K562 (cell line): ENCODE results near the gene USP19. TPM values are rescaled to one million over a fixed set of nuclear protein-coding genes. Genes with fewer than 3 reads are reported as not detected.

Experiments
- CREB1 ChIP-seq, 2 experiments: sonication (generic) in 1 of 2; formaldehyde crosslinking in 1 of 2; IDR thresholded peaks; 2 replicates each; pipeline versions ENCODE4 v1.6.1 to v1.8.0; 2012 to 2022; ENCODE audit warnings: inconsistent platforms in 1 of 2, mild to moderate bottlenecking in 1 of 2, missing genetic modification reagents in 1 of 2, moderate library complexity in 1 of 2
- CTCF ChIP-seq, 3 experiments: IDR thresholded peaks in 2 of 3; conservative IDR thresholded peaks in 1 of 3; 2 replicates each; pipeline ENCODE4 v1.5.1; 2011 to 2012; ENCODE audit warnings: low read length in 3 of 3, mild to moderate bottlenecking in 3 of 3, control low read depth in 2 of 3, improper control_type of control experiment in 1 of 3, inconsistent platforms in 1 of 3, low read depth in 1 of 3, mixed read lengths in 1 of 3, moderate library complexity in 1 of 3; ENCODE audit not compliant: insufficient read depth in 2 of 3
- ESRRA ChIP-seq: fragments of 450-650 bp; IDR thresholded peaks from 2 replicates; pipeline ENCODE4 v1.6.1; 2014; ENCODE audit warnings: low read depth, mild to moderate bottlenecking, moderate library complexity, borderline replicate concordance
- GATAD2A ChIP-seq: fragments of 450-650 bp; IDR thresholded peaks from 2 replicates; pipeline ENCODE4 v1.6.1; 2017
- KDM2B ChIP-seq: fragments of 250-450 bp; sonication (Bioruptor Pico); IDR thresholded peaks from 2 replicates; pipeline ENCODE4 v1.8.0; 2021; ENCODE audit warnings: mild to moderate bottlenecking, moderate library complexity
- L3MBTL2 ChIP-seq: fragments of 450-650 bp; IDR thresholded peaks from 2 replicates; pipeline ENCODE4 v1.6.1; 2016; ENCODE audit warnings: mild to moderate bottlenecking, moderate library complexity
- SMARCA5 ChIP-seq: fragments of 450-650 bp; IDR thresholded peaks from 2 replicates; pipeline ENCODE4 v1.6.1; 2016
- SMARCC2 ChIP-seq: fragments of 450-650 bp; IDR thresholded peaks from 2 replicates; pipeline ENCODE4 v1.6.1; 2017; ENCODE audit warnings: antibody characterized with exemption, moderate library complexity, mild to moderate bottlenecking, low read depth
- TEAD1 ChIP-seq, 2 experiments: fragments of 450-650 bp in 1 of 2; sonication (generic) in 1 of 2; formaldehyde crosslinking; IDR thresholded peaks; 2 replicates each; pipeline versions ENCODE4 v1.4.0 to v1.8.0; 2020 to 2022; ENCODE audit warnings: mild to moderate bottlenecking in 2 of 2, missing genetic modification reagents in 1 of 2
- YY1 ChIP-seq, 3 experiments: IDR thresholded peaks; 2 replicates each; pipeline ENCODE4 v1.6.1; 2011; ENCODE audit warnings: low read length in 2 of 3, mild to moderate bottlenecking in 2 of 3, moderate library complexity in 2 of 3, borderline replicate concordance in 1 of 3, control low read depth in 1 of 3, low read depth in 1 of 3; ENCODE audit not compliant: insufficient read depth in 3 of 3, insufficient replicate concordance in 2 of 3, control insufficient read depth in 1 of 3, insufficient read length in 1 of 3; ENCODE audit errors: extremely low read depth in 1 of 3
- ZC3H8 ChIP-seq: fragments of 450-650 bp; IDR thresholded peaks from 2 replicates; pipeline ENCODE4 v1.6.1; 2017
- ZNF347 ChIP-seq: fragments of 450-650 bp; formaldehyde crosslinking; IDR thresholded peaks from 2 replicates; pipeline ENCODE4 v1.4.0; 2020; ENCODE audit warnings: low read depth, mild to moderate bottlenecking, moderate library complexity
- ZNF408 ChIP-seq: fragments of 250-450 bp; sonication (Bioruptor Pico); IDR thresholded peaks from 2 replicates; pipeline ENCODE4 v1.4.0; 2020; ENCODE audit warnings: low read depth, mild to moderate bottlenecking, moderate library complexity
- polyA plus RNA-seq, 8 experiments: library from polyadenylated mRNA; depleted of rRNA in 4 of 8; stranded (reverse) in 5 of 8; unstranded in 3 of 8; fragments of >200 nt; fragmentation: Nextera tagmentation in 2 of 8; fragmentation: Illumina TruSeq in 1 of 8; extraction: Ambion mirVana in 2 of 8; extraction: Trizol in 1 of 8; gene quantifications; 2 replicates each; pipeline versions ENCODE4 v1.2.1 to v1.2.3, GENCODE V29; 2011 to 2014; ENCODE audit warnings: inconsistent platforms in 1 of 8, missing spikeins in 1 of 8
- total RNA-seq, 7 experiments: library from RNA; depleted of rRNA in 6 of 7; stranded (reverse); fragments of >200 nt in 6 of 7; fragmentation: Illumina TruSeq in 2 of 7; extraction: Trizol in 2 of 7; gene quantifications; 2 replicates each; pipeline versions ENCODE4 v1.2.1 to v1.2.3, GENCODE V29; 2011 to 2021; ENCODE audit warnings: low replicate concordance in 1 of 7
- TF ChIP-seq, protein P1 (sequence below), 2 experiments: fragments of 450-650 bp; IDR thresholded peaks; 2 replicates each; pipeline ENCODE4 v1.6.1; 2016; ENCODE audit warnings: mild to moderate bottlenecking in 2 of 2, borderline replicate concordance in 1 of 2, low read depth in 1 of 2, moderate library complexity in 1 of 2
- TF ChIP-seq, protein P2 (sequence below): sonication (generic); formaldehyde crosslinking; IDR thresholded peaks from 2 replicates; pipeline ENCODE4 v1.8.0; 2022; ENCODE audit warnings: missing genetic modification reagents, mild to moderate bottlenecking, moderate library complexity, borderline replicate concordance

USP19 gene
- total and polyA plus RNA-seq, 9 of the 15 experiments (the other 6 are each of a cell fraction or from before 2014, with no cell fraction given), result 0.24 to 65.9 (median 36.9) TPM

DNA sequence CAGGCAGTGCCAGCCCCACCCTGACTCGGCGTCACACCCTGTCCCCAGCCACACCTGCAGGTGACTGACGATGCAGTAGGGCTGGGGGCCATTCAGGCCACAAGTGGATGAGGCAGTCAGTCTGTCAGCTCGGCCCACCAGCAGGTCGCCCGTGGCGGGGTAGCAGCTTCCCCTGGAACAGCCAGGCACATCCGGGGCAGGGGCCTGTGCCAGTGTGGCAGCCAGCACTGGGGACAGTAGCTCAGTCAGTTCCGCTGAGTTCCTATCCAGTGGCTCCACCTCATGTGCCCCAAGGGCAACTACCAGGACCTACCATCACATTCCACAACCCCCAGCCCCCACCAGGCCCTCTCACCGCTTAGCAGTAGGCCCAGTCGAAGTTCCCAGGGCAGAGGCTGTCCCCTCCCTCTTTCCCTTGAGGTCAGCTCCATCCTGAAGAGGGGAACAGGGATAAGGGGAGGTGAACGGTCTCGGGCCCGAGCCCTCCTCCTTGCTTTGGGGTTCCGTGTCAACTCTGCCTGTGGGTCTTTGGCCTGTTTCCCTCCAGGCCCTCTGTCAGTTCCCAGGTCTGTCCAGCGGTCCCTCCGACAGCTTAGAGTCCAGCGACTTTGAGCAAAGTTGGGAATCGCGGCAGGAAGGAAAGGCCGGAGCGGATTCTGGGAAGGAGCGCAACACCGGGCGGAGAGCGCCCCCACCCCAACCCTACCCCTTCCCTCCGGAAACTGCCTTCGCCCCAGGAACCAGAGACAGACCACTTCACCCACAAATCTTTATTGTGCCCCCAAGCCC, 12.0 kb upstream of the USP19 start, which contains the start of gene LAMB2 (continued):
- TF ChIP-seq, protein P1, sequence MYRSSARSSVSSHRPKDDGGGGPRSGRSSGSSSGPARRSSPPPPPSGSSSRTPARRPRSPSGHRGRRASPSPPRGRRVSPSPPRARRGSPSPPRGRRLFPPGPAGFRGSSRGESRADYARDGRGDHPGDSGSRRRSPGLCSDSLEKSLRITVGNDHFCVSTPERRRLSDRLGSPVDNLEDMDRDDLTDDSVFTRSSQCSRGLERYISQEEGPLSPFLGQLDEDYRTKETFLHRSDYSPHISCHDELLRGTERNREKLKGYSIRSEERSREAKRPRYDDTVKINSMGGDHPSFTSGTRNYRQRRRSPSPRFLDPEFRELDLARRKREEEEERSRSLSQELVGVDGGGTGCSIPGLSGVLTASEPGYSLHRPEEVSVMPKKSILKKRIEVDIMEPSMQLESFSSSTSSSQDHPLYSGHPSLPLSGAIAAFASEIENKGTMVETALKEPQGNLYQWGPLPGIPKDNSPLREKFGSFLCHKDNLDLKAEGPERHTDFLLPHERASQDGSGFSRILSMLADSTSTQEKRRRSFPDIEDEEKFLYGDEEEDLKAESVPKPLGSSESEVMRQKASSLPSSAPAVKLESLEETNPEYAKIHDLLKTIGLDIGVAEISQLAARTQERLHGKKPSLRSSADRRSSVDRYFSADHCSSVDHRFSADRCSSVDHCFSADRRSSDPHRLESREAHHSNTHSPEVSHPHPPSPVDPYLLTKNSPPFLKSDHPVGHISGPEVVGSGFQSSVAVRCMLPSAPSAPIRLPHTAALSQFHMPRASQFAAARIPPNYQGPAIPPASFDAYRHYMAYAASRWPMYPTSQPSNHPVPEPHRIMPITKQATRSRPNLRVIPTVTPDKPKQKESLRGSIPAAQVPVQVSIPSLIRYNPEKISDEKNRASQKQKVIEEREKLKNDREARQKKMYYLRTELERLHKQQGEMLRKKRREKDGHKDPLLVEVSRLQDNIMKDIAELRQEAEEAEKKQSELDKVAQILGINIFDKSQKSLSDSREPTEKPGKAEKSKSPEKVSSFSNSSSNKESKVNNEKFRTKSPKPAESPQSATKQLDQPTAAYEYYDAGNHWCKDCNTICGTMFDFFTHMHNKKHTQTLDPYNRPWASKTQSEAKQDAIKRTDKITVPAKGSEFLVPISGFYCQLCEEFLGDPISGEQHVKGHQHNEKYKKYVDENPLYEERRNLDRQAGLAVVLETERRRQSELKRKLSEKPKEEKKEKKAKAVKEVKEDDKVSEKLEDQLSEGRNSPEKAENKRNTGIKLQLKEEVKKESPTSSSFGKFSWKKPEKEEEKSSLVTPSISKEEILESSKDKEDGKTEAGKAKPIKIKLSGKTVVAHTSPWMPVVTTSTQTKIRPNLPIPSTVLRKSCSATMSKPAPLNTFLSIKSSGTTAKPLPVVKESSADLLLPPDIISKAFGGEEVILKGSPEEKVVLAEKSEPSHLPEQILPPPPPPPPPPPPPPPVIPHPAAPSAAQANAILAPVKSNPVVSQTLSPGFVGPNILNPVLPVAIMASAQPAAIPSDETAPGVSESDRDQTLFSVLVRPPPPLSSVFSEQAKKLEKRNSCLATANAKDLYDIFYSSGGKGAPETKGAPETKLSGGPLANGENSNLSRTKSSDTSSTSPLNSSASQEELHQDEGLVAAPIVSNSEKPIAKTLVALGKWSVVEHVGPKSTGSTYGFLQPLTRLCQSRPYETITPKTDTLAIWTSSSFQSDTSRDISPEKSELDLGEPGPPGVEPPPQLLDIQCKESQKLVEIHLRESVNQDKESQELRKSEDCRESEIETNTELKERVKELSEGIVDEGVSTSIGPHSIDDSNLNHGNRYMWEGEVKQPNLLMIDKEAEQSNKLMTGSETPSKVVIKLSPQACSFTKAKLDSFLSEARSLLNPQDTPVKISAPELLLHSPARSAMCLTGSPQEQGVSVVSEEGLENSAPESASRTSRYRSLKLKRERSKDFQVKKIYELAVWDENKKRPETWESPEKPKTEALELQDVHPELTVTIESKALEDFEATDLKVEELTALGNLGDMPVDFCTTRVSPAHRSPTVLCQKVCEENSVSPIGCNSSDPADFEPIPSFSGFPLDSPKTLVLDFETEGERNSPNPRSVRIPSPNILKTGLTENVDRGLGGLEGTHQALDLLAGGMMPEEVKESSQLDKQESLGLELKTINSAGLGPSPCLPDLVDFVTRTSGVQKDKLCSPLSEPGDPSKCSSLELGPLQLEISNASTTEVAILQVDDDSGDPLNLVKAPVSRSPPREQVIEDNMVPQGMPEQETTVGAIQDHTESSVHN (IDR thresholded peaks at IDR 0.05; ENCODE audit: borderline replicate concordance in 1 of 2, low read depth in 1 of 2), result no peak
- TF ChIP-seq YY1 (IDR thresholded peaks at IDR 0.05; ENCODE audit: borderline replicate concordance in 1 of 3, control insufficient read depth in 1 of 3, extremely low read depth in 1 of 3, insufficient read depth in 3 of 3, insufficient read length in 1 of 3, insufficient replicate concordance in 2 of 3, low read depth in 1 of 3, low read length in 2 of 3) (peak in 1 of 3 experiments; percentile 10), ZC3H8 (no peak), ZNF408 (CRISPR knock-in tag) (no peak), KDM2B (CRISPR knock-in tag) (no peak), SMARCA5 (no peak), ZNF347 (CRISPR knock-in tag) (no peak), L3MBTL2 (peak; percentile 37; the same call in 1 of the 2 replicates), ESRRA (peak; percentile 16; the same call in 1 of the 2 replicates), CTCF (IDR thresholded peaks at IDR 0.05 in 2 of 3, conservative IDR thresholded peaks at IDR 0.05 in 1 of 3; ENCODE audit: insufficient read depth in 2 of 3, low read depth in 1 of 3, low read length in 3 of 3) (peak in 2 of 3 experiments; percentile 3 to 26; a peak in 1 of 6 replicates), CREB1 (IDR thresholded peaks at IDR 0.05) (no peak), CREB1 (CRISPR knock-in tag; IDR thresholded peaks at IDR 0.05) (peak; percentile 23; the same call in 1 of the 2 replicates), GATAD2A (0 out of 2 replicates have a peak, but pooled peaks have one; percentile 41), TEAD1 (CRISPR knock-in tag; IDR thresholded peaks at IDR 0.05) (0 out of 4 replicates have a peak, but pooled peaks of 1 of the 2 experiments have one; percentile 15), SMARCC2 (no peak)
- TF ChIP-seq, protein P2, sequence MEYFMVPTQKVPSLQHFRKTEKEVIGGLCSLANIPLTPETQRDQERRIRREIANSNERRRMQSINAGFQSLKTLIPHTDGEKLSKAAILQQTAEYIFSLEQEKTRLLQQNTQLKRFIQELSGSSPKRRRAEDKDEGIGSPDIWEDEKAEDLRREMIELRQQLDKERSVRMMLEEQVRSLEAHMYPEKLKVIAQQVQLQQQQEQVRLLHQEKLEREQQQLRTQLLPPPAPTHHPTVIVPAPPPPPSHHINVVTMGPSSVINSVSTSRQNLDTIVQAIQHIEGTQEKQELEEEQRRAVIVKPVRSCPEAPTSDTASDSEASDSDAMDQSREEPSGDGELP (CRISPR knock-in tag), result 0 out of 2 replicates have a peak, but pooled peaks have one; percentile 29
